Cardiac muscle cell (in vitro differentiated cells and primary cell): Measurements from ENCODE around the gene RGS7. TPM values are rescaled to one million over a fixed set of nuclear protein-coding genes. Genes with fewer than 3 reads are reported as not detected.
A peak's percentile ranks its signal among the peaks of the same experiment; 100 is the strongest.

Experiments used
- DNase-seq, 2 donors: peaks; one replicate each; pipeline versions ENCODE4 v3.0.0 to v3.0.0-alpha.2; 2010 to 2017; ENCODE audit warnings: low read depth in 1 of 2, low spot score in 1 of 2
- H3K27ac ChIP-seq: fragments of 200-600 bp; sonication (generic); 2 replicates; pipeline ENCODE4 v1.5.1; 2016
- H3K27me3 ChIP-seq: fragments of 200-600 bp; sonication (generic); 2 replicates; pipeline ENCODE4 v1.6.0; 2016; ENCODE audit warnings: control low read depth
- H3K36me3 ChIP-seq: fragments of 200-600 bp; sonication (generic); 2 replicates; pipeline ENCODE4 v1.5.1; 2016; ENCODE audit warnings: control low read depth
- H3K4me1 ChIP-seq: fragments of 200-600 bp; sonication (generic); 2 replicates; pipeline ENCODE4 v1.8.1; 2017; ENCODE audit warnings: low read depth, mild to moderate bottlenecking, mixed run types
- H3K4me3 ChIP-seq: fragments of 200-600 bp; sonication (generic); 2 replicates; pipeline ENCODE4 v1.5.1; 2016; ENCODE audit warnings: mild to moderate bottlenecking
- H3K9me3 ChIP-seq: fragments of 200-600 bp; sonication (generic); 2 replicates; pipeline ENCODE4 v1.5.1; 2017; ENCODE audit warnings: low read depth, mild to moderate bottlenecking, control low read depth
- polyA plus RNA-seq: library from polyadenylated mRNA; unstranded; fragments of >200 nt; fragmentation: Nextera tagmentation; extraction: Ambion mirVana; gene quantifications from 2 replicates; pipeline ENCODE4 v1.2.1, GENCODE V29; 2016
- total RNA-seq: library from RNA; depleted of rRNA; stranded (reverse); fragments of >200 nt; gene quantifications from 2 replicates; pipeline ENCODE4 v1.2.3, GENCODE V29; 2016
- TF ChIP-seq, protein P1 (sequence below): IDR thresholded peaks from 2 replicates; pipeline ENCODE4 v1.5.1; 2012; ENCODE audit warnings: low read depth, mild to moderate bottlenecking, low read length

Gene RGS7
- total and polyA plus RNA-seq, 2 experiments from 2014 or later: not detected

DNA sequence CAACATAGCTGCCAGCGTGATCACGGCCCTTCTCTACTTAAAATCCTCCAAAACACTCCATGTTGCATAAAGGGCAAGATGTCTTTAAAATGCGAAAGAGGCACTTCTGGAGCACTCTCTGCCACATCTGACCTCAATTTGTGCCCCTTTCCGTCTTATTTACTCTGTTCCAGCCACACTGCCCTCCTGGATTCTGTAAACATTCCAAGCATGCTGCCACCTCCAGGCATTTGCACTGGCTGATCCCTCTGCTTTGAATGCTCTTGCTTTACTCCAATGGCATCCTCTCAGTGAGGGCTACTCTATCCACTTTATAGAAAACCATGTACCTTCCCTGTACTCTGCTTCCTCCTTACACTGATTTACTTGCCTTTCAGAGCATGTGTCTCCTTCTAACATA lies 5.3 kb upstream of the RGS7 start:
- Histone ChIP-seq H3K9me3 (no peaks in the 10 kb centered on the region), H3K4me1 (no peaks in the 10 kb centered on the region), H3K4me3 (no peak overlapping the region), H3K27me3 (peaks cover 27% of the 10 kb centered on the region), H3K36me3 (no peaks in the 10 kb centered on the region), H3K27ac (no peak overlapping the region)
- no peak for DNase-seq
- TF ChIP-seq, protein P1, sequence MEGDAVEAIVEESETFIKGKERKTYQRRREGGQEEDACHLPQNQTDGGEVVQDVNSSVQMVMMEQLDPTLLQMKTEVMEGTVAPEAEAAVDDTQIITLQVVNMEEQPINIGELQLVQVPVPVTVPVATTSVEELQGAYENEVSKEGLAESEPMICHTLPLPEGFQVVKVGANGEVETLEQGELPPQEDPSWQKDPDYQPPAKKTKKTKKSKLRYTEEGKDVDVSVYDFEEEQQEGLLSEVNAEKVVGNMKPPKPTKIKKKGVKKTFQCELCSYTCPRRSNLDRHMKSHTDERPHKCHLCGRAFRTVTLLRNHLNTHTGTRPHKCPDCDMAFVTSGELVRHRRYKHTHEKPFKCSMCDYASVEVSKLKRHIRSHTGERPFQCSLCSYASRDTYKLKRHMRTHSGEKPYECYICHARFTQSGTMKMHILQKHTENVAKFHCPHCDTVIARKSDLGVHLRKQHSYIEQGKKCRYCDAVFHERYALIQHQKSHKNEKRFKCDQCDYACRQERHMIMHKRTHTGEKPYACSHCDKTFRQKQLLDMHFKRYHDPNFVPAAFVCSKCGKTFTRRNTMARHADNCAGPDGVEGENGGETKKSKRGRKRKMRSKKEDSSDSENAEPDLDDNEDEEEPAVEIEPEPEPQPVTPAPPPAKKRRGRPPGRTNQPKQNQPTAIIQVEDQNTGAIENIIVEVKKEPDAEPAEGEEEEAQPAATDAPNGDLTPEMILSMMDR: no peak

DNA sequence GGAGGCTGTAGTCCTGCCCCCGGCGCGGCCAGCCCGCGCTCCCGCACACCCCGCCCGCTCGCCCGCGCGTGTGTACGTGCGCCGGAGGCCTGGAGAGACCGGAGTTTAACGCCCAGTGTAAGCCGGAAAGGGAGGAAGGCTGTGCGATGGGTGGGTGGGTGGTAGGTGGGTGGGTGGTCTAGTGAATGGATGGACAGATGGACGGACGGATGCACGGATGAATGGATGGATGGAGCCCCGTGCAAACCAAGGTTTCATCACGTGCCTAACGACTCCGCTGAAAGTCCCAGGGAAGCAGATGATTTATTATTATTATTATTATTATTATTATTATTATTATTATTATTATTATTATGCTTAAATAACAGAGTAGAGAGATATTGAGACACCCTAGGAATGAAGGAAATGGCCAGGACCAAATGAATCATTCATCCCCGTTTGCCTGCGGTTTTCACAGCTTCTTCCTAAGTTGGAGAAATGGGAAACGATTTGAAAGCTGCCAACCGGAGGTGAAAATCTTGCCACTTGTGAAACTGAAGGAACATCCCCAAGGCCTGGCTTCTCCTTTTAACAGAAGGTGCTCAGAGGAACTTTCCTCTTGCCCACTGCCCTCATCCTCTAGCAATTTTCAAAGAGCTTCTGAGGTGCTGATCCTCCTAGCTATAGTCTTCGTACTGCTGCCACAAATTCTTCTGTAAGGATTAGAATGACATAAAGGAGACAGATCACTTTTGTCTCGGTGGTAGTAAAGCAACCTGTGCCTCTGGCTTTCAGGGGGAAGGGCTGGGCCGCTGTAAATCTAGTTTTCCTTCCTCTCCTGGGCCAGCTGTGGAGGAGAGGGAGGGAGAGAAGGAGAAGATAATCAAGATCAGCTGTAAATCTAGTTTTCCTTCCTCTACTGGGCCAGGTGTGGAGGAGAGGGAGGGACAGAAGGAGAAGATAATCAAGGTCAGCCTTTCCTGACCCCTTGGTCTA lies 648 bp upstream of the RGS7 start:
- Histone ChIP-seq H3K27me3 (peaks cover 65% of the 10 kb centered on the region), H3K4me3 (peak overlapping the region; percentile 63)
- TF ChIP-seq, protein P1: no peak

DNA sequence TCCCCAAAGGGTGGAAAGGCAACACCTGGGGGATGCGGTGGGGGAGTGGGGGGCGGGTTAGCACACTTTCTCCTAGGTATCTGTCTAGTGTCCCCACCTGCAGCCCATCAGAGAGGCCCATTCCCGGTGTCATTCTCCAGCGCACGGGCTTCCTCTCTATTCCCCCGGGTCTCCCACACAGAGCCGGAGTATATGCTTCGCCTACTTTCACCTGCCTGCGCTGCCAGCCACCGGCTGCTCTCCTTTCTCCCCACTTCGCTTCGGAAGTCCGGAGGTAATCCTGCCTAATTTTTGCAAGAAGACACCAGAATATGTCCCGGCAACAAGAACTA lies 852 bp downstream of the RGS7 start:
- Histone ChIP-seq H3K4me1 (no peaks in the 10 kb centered on the region), H3K4me3 (peak overlapping the region; percentile 63), H3K9me3 (no peaks in the 10 kb centered on the region), H3K27ac (no peak overlapping the region), H3K27me3 (peaks cover 69% of the 10 kb centered on the region), H3K36me3 (no peaks in the 10 kb centered on the region)
- TF ChIP-seq, protein P1: no peak
- no peak for DNase-seq

More for the DNA sequence above, 648 bp upstream of the RGS7 start:
- Histone ChIP-seq H3K4me1 (no peaks in the 10 kb centered on the region), H3K36me3 (no peaks in the 10 kb centered on the region), H3K9me3 (no peaks in the 10 kb centered on the region), H3K27ac (no peak overlapping the region)
- peak; percentile 2 to 20 for DNase-seq

DNA sequence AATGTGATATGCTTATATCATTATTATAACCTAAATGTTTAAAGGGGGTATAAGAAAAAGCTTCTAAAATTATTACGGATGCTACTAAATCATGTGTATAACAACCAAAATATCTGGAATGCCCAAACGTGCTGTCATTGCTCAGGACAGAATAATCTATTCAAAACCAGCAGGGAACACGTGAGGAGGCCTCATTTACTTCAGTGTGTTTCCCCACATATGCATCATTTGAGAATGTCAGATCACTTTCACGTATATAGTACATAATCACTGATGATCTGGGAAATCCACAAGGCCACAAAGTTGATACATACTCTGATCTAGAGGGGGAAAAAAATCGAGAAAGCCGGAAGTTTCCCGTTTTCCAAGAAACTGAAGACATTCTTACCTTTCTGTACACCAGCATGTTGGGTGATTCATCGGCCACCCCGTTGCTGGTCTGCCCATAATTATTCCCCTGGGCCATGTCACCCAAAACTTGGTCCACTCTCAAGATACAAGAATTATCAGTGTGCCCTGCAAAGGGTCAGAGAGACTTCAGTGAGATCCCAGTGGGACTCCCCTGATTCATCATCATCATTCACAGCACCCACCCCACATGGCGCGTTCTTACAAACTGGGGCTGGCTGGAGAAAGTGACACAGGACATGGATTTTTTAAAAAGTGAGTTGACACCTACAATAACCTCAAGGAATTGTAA lies 1.5 kb downstream of the RGS7 start:
- no peaks in the 10 kb centered on the region for H3K9me3 ChIP-seq
- H3K27me3 ChIP-seq: peaks cover 69% of the 10 kb centered on the region
- no peak for DNase-seq
- TF ChIP-seq, protein P1: no peak
- H3K4me3 ChIP-seq: no peak overlapping the region
- no peaks in the 10 kb centered on the region for H3K4me1 ChIP-seq
- no peaks in the 10 kb centered on the region for H3K36me3 ChIP-seq
- no peak overlapping the region for H3K27ac ChIP-seq

DNA sequence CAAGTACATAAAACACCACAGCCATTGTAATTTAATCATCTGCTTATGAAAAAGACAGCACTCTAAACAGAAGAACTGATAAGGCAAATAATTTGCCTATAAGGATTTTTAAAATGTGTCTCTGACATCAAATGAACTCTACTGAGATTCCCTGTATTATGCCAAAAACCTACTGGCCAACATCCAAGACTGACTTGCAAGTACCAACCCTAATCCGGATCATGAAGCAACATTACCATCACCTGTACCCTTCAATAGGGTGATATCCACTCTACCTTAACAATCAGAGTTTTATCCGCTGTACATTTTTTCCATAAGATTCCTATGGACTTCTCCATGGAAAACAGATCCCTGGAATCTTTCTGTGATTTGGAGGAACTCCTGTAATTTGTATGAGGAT lies 4.6 kb downstream of the RGS7 start:
- no peaks in the 10 kb centered on the region for H3K4me1 ChIP-seq
- H3K9me3 ChIP-seq: no peaks in the 10 kb centered on the region
- DNase-seq: no peak
- H3K27me3 ChIP-seq: peaks cover 42% of the 10 kb centered on the region
- TF ChIP-seq, protein P1: no peak
- H3K4me3 ChIP-seq: no peak overlapping the region
- no peak overlapping the region for H3K27ac ChIP-seq
- H3K36me3 ChIP-seq: no peaks in the 10 kb centered on the region
